ENCODE data around the gene SIAH2. TPM values are rescaled to one million over a fixed set of nuclear protein-coding genes. Genes with fewer than 3 reads are reported as not detected.

The SIAH2 gene
- total RNA-seq, 2 donors from 2014 or later = 14.8 to 30.0 TPM

DNA sequence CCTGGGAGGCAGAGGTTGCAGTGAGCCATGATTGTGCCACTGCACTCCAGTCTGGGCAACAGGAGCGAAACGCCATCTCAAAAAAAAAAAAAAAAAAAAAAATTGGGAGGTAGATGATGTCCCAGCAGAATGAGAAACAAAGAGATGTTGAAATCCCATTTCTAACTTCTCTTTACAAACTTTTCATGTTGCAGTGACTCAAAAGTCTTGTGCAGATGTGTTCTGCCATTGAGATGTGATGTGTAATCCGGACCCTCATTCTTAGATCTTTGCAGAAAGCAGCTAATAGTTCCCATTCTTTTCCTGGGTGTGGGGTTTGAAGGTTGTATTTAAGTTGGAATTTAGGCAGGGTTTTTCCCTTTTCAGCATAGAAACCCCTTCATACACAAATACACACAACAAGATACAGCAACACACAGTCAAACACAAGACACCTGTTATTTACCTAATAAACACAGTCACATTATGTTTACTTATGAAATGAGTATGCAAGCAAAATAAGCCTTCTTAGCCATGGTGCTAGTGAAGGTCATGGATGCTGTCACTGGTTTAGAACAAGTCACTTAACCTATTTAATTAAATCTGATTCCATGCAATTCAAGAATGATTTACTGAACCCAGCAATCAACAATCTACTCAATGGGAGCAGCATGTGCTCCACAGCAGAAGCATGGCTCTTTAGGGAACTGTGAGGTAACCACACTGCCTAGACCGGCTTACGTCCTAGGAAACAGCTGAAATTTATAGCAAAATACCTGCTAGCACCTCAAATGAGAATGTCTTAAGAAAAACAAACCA, 14.9 kb downstream of the SIAH2 start:
- no peak overlapping the region for H3K27ac ChIP-seq
- TF ChIP-seq, protein P1, sequence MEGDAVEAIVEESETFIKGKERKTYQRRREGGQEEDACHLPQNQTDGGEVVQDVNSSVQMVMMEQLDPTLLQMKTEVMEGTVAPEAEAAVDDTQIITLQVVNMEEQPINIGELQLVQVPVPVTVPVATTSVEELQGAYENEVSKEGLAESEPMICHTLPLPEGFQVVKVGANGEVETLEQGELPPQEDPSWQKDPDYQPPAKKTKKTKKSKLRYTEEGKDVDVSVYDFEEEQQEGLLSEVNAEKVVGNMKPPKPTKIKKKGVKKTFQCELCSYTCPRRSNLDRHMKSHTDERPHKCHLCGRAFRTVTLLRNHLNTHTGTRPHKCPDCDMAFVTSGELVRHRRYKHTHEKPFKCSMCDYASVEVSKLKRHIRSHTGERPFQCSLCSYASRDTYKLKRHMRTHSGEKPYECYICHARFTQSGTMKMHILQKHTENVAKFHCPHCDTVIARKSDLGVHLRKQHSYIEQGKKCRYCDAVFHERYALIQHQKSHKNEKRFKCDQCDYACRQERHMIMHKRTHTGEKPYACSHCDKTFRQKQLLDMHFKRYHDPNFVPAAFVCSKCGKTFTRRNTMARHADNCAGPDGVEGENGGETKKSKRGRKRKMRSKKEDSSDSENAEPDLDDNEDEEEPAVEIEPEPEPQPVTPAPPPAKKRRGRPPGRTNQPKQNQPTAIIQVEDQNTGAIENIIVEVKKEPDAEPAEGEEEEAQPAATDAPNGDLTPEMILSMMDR (IDR thresholded peaks at IDR 0.05) = no peak

DNA sequence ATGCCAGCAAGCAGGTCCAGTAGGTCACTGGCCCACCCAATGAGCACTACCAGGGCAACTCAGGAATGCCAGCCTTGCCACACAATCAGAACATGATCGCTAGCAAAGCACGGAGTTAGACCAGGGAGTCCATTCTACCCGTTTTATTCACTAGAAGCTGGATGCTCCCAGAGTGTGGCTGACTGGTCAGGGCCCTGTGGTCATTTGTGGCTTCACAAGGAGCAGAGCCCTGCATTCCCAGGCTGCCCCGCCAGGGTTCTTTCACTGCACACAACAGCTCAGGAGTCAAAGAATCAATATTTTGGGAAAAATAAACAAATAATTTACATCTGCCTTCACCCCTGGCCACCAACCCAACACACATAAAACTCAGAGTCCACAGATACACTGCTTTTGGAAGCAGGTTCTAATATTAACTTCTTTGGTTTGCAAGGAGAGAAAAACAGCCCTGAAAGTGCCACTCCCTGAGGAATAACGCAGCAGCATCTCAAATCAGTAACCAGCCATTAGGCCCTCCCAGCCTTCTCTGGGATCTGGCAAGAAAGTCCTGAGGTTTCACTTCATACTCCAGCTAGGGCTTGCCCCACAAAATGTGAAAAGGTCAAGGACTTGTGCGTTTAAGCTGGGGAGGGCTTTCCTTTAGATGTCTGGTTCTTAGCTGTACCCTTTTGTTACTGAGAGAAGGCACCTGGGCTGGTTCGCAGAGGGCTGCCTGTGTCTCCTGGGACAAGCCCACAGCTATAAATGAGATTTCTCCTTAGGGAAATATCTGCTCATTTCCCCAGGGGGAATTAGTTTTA, 16.0 kb downstream of the SIAH2 start:
- TF ChIP-seq, protein P1 (IDR thresholded peaks at IDR 0.05) = no peak
- no peaks in the 10 kb centered on the region for H3K27me3 ChIP-seq
- H3K27ac ChIP-seq = no peak overlapping the region
- H3K4me1 ChIP-seq = peaks cover 0 to 61% of the 10 kb centered on the region in 2 donors
- peaks cover 4% of the 10 kb centered on the region for H3K36me3 ChIP-seq
- H3K4me3 ChIP-seq = no peak overlapping the region
- H3K9me3 ChIP-seq = no peaks in the 10 kb centered on the region
- no peak for DNase-seq (ENCODE audit: low spot score)

More for the DNA sequence above, 14.9 kb downstream of the SIAH2 start:
- Histone ChIP-seq H3K4me1 (peaks cover 0 to 64% of the 10 kb centered on the region in 2 donors), H3K9me3 (no peaks in the 10 kb centered on the region), H3K27me3 (no peaks in the 10 kb centered on the region), H3K4me3 (no peak overlapping the region), H3K36me3 (no peaks in the 10 kb centered on the region)
- no peak for DNase-seq (ENCODE audit: low spot score)

DNA sequence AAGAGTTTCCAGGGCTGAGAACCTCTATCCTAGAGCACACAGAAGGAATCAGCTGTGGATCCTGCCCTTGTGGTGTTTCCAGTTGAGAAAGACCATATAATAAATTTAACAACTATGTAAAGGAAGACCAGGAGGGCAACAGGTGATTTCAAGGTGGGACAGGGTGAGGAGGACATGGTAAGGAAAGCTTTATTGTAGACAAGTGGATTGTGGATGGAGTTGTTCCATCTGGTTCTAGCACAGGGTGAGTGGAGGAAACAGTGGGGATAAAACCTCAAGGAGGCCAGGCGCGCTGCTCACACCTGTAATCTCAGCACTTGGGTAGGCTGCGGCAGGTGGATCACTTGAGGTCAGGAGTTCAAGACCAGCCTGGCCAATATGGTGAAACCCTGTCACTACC, 17.1 kb downstream of the SIAH2 start:
- H3K27me3 ChIP-seq = no peaks in the 10 kb centered on the region
- peaks cover 9% of the 10 kb centered on the region for H3K36me3 ChIP-seq
- H3K4me3 ChIP-seq = no peak overlapping the region
- no peak overlapping the region for H3K27ac ChIP-seq
- no peaks in the 10 kb centered on the region for H3K9me3 ChIP-seq
- no peak for DNase-seq (ENCODE audit: low spot score)
- TF ChIP-seq, protein P1 (IDR thresholded peaks at IDR 0.05) = no peak
- H3K4me1 ChIP-seq = peaks cover 0 to 50% of the 10 kb centered on the region in 2 donors

DNA sequence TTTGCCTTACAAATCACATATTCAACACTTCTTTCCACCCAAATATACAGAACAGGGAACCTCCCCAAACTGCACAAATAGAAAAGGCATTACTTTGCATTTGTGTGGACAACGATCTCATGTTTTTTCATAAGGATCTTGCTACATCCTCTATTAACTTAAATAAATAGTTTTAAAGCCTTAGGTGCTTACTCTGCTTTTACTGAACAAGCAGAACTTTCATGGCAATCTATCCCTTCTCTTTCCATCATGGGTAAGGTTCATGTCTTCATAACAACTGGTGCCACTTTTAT, 18.1 kb downstream of the SIAH2 start:
- DNase-seq (ENCODE audit: low spot score) = no peak
- Histone ChIP-seq H3K4me1 (peaks cover 0 to 45% of the 10 kb centered on the region in 2 donors), H3K27me3 (no peaks in the 10 kb centered on the region), H3K27ac (no peak overlapping the region), H3K9me3 (no peaks in the 10 kb centered on the region), H3K4me3 (no peak overlapping the region), H3K36me3 (peaks cover 9% of the 10 kb centered on the region)
- TF ChIP-seq, protein P1 (IDR thresholded peaks at IDR 0.05) = no peak

DNA sequence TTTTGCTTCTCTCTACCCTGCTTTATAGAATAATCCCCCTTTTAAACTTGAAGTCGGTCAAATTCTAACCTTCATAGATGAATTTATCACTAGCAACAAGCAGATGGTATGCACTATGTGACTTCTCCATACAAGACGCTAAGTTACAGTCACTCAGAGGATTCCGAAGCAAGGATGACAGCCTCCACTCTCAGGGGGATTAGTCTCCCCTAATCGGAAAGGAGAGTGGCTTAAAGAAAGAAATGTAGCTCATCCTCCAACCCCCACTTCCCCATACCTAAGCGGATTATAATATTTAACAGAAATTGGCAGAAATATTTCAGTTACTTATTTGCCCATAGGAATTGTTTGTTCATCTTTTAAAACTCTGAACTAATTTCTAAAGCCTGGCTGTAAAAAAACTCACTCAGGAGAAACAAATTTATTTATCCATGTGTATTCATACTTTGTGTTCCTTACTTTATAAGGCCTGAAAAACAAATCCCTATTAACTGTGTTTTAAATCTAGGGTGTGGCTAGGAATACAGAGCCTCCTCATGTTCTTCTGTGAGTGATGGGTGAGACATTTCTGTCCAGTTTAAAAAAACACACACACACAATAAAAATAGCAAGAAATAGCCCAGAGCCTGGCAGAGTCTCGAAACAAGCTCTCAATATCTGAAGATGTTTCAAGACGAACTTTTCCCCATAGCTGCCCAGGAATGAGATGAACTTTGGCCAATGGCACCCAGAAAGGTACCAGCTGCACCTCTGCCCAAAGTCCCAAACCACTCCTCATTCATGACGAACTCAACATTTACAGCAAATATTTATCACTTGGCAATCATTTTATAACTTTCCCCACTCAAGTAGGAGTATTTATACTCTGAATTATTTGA, 18.7 kb downstream of the SIAH2 start:
- no peak for DNase-seq (ENCODE audit: low spot score)
- no peak overlapping the region for H3K27ac ChIP-seq

More for the DNA sequence above, 18.7 kb downstream of the SIAH2 start:
- no peaks in the 10 kb centered on the region for H3K27me3 ChIP-seq
- TF ChIP-seq, protein P1 (IDR thresholded peaks at IDR 0.05) = no peak
- peaks cover 9% of the 10 kb centered on the region for H3K36me3 ChIP-seq
- H3K4me3 ChIP-seq = no peak overlapping the region
- peaks cover 0 to 41% of the 10 kb centered on the region in 2 donors for H3K4me1 ChIP-seq
- no peaks in the 10 kb centered on the region for H3K9me3 ChIP-seq
